ENCODE results near the gene RAB44.
A peak's percentile ranks its signal among the peaks of the same experiment; 100 is the strongest.

The RAB44 gene

DNA sequence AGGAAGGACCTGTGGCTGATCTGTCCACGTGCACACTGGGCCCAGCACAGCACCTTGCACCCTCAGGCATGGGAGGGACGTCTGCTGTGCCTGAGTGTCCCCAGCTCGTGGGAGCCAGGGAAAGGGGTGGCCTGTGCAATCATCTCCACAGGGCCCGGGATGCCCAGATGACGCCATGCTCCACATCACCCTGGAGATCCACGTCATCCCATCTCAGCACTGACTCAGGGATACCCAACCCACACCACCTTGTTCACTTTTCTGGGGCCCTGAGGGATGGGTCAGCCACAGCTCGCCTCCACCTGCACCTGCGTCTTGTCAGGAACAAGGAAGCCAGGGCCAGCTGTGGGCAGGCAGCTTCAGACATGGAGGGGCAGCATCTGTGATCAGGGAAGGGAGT, 48.2 kb downstream of the RAB44 start:
- no peak for DNase-seq (ENCODE audit: extremely low read depth in 1 of 2, low read depth in 1 of 2)

DNA sequence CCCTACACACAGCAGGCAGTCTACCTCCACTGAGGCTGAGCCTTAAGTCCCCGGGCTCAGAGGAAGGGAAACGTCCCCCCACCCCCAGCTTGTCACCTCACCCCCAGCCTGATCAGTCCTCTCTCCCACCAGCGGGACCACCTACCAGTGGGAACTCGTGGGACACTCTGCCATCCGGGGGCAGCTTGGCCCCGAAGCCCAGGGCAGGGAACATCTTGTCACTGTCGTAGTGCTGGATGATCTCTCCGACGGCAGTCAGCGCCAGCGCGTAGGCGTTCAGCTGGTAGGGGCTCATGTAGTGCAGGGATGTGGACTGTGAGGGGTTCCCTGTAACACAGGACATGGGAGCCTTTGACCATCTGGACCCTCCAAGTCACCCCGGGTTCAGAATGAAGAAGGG, 48.6 kb downstream of the RAB44 start:
- DNase-seq (ENCODE audit: extremely low read depth in 1 of 2, low read depth in 1 of 2) = no peak

DNA sequence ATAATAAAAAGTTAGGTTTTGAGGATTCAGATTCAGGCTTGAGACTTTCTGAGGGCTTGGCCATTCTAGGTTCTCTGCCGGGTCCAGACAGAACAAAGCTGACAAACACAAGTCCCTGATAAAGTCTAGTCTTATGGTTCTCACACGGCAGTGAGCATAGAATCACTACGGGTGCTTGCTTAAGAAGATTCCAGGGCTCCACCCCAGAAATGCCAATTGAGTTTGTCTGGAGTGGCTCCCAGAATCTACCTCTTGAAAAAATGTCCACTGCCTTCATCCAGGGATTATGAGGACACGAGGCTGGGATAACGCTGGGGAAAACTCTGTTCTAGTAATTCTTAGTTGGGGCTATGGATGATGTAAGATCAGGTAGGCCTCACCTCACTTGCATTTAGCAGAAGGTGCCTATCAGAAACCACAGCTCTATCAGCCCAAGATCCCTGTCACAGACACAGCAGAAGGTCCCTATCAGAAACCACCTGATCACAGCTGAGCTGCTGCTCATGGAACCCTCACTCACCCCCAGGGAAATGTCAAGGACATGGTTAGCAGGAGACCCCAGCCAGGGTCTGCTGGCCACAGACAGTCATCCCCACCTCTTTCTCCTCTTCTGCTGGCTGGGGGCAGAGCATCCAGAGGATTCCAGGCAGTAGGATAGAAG, 52.3 kb downstream of the RAB44 start:
- DNase-seq (ENCODE audit: extremely low read depth in 1 of 2, low read depth in 1 of 2) = no peak

DNA sequence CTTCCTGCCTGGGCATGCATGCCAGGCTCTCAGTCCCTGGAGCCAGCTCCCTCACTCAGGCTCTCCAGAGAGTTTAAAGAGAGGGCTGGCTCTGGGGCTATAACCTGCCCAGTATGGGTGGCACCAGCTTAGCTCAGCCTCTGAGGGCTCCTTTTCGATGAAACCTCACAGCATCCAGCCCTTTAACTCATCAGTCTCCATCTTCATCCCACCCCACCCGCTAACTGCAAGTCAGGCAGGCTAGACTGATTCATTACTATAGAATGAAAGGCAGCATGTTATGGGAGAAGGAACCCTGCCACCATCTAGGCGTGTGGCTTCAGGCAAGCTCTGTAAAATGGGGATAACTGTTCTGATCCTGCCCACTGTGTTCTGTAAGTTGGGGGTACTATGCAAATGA, 53.5 kb downstream of the RAB44 start:
- DNase-seq (ENCODE audit: extremely low read depth in 1 of 2, low read depth in 1 of 2) = no peak

DNA sequence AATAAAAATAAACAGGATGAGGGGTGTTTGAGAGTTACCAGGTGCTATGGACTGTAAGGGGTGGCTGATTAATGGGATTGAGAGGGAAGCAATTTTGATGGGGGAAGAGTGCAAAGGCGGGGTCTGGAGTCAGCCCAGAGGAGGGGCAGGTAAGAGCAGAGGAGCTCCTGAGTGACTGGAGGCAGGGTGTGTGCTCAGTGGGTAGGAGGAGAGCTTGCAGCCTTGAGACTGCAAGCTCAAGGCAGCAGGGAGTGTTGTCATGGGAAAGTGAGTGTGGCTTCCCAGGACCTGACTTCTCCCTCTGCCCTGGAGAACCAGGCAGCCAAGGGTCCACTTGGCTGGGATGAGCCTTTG, 54.2 kb downstream of the RAB44 start:
- no peak for DNase-seq (ENCODE audit: extremely low read depth in 1 of 2, low read depth in 1 of 2)

DNA sequence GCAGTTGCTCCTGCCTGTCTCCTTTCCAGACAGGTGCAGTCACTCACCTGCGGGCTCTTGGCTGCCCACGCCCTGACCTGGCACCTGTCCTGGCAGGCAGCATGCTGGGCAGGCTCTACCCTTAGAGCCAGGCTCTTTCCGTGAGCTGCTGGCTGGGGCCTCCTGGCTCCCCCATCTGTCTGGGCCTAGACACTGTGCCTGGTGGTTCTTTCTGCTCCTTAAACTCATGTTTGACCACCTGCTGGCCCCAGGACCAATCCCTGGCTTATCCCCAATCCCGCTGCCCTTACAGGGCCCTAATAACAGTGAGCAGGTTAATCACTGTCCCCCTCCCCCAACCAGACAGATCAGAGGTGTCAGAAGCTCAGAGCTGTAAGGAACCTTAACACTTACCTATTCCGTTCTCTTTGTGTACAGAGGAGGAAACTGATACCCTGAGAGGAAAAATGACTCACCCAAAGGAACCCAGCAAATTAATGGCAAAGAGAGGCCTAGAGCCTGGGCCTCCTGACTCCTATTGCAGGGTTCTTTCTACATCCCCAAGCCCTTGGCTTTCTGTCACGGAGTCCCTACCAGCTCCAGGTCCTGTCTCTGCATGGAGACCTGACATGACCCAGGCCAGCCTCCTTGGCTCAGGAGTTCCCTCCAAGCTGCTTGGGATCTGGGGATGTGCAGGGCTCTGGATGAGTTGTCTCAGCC, 54.7 kb downstream of the RAB44 start:
- DNase-seq (ENCODE audit: extremely low read depth in 1 of 2, low read depth in 1 of 2) = no peak

DNA sequence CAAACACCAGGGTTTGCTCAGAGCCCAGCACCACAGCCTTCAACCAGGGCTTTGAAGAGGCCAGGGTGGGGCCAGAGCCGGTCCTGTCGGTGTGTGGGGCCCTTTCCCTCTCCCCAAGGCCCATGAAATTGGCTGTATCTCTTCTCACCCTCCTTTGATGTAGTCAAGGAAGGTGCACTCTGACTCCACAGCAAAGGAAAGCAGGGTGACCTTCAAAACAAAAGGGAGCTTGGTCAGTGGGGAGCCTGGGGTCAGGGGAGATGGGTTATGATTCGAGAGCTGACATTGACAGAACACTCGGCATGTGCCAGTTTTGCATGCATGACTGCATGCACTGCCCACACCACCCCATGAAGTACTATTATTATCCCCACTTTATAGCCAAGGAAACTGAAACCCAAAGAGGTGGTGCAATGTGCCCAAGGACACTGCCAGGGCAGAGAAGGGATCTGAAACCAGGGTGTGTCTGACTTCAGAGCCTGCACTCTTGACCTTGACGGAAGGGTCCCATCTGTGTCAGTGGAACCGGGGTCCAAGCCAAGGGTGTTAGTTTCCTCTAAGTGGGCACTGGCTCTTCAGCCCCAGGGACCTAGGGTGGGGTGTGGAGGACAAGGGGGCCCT, 55.4 kb downstream of the RAB44 start:
- no peak for DNase-seq (ENCODE audit: extremely low read depth in 1 of 2, low read depth in 1 of 2)

DNA sequence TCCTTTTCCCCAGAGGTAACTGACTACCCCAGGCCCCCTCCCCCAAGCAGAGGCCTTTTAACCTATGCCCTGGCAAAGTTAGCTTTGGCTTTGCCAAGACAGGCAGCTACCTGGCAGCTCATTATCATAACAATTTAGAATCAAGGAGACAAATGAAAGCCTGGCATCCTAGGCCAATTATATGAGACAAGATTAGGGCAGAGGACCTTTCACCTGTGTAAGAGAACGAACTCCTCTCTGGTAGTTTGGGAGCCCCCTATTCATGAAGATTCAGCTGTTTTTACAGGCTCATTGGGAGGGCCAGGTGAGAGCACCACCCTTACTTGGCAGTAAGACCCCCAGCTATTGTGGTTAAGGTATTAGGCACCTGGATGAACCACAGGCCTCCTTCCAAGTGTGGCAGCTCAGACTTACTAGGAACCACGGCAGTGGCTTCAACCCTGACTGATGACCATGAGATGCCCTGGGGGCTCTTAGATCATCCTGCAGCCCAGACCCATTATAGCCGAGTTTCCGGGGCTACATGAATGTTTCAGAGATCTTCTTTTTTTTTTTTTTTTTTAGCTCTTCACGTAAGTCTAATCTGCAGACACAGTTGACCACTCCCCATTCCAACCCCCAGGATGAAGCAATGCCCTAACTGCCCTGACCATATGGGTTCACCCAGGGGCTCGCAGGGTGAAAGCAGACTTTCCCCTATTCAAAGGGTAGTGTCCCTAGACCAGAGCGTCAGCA, 56.2 kb downstream of the RAB44 start:
- no peak for DNase-seq (ENCODE audit: extremely low read depth in 1 of 2, low read depth in 1 of 2)

DNA sequence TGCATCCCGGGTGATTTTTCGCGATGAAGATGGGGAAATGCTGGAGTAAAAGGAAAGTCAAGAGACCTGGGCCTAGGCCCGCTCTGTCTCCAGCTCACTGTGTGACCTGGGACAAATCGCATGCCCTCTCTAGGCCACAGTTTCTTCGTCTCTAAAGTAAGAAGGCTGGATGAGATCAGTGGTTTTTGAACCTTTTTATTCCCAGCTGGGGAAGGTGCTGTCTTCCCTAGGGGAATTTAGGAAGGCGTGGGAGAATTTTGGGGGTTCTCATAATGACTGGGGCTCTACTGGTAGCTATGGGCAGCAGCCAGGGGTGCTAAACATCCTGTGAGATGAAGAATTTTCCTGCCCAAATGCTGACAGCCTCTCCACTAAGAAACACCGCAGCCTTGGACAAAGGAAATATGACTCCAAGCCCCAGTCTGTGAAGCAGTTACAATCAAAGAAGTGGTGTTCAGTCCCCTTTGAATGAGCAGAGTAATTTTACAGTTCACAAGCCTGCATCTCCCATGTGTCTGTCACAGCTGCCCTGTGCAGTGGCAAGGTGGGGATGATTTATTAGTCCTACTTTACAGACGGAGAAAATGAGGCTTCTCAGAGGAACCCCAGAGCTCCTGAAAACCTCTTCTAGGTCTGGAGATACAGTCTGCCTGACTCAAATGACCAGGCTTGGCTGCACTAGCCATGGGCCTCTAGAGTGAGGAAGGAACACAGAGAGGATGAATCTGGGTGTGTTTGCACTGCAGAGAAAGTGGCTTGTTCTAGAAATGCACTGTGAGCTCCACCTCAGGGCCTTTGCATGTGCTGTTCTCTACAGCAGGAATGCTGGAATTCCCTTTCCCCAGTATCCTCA, 57.2 kb downstream of the RAB44 start:
- no peak for DNase-seq (ENCODE audit: extremely low read depth in 1 of 2, low read depth in 1 of 2)

DNA sequence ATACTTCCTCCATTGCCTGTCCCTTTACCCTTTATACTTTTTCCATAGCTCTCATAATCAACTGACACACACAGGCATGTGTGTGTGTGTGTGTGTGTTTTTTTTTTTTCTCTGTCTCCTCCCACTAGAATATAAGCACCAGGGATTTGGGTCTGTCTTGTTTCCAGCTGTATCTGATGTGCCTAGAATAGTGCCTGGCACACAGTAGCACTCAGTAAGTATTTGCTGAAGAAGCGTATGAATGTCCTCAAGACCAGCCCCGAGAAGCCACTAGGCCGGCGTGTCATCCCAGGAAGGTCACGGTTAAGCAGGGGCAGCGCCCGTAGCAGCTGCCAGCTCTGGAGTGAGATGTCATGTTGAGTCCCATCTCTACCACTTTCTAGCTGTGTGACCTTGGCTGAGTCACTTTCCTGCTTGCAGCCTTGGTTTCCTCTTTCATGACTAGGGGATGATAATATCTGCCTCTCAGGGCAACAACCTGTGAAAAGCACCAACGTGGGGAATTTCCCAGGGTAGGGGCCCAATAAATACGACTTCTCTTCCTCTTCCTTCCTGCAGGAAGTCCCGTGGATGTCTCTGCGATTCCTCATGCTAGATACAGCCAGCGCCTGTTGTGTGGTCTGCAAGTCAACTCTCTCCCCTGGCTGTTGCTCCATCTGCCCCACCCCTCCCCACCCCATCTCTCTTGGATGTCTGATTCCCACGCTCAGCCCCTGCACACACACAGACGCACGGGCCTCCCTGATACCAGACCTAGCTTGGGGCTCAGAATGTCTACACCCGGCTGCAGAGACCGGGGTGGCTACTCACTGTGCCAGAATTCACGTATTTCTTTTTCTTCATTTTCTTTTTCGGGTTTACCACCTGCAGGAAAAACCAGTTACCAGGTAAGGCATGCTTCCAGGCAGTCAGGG, 58.1 kb downstream of the RAB44 start:
- peak; percentile 45 to 76 for DNase-seq (ENCODE audit: extremely low read depth in 1 of 2, low read depth in 1 of 2)

DNA sequence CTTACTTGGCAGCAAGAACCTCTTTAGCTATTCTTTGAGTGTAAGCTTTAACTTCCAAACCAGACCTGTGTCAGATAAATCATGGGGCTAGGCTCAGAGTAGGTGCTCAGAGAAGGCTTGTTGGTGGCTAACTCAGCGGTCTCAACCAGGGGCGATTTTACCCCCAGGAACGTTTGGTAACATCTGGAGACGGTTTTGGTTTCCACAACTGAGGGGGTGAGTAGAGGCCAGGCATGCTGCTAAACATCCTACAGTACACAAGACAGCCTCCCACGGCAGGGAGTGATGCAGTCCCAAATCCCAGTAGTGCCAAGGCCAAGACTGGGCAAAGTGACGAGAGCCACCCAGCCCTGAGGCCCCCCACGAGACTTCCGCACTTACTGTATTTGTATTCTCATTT, 59.2 kb downstream of the RAB44 start:
- DNase-seq (ENCODE audit: extremely low read depth in 1 of 2, low read depth in 1 of 2) = no peak

DNA sequence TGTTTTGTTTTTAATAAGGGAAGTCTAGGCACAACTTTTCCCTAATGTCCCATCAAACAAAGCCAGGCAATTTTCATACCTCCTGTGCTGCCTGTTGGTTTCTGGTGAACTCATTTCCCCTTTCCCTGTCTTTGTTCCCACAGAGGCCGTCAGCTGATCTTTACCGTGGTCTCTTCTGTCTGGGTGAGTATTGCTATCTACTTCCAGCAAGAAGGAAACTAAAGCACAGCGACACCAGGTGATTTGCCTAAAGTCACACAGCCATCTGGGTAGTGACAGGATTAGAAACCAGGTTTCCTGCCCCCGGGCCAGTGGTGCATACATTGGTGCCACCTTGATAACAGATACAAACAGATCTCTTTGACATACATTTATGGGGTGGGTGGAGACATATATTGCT, 59.6 kb downstream of the RAB44 start:
- DNase-seq (ENCODE audit: extremely low read depth in 1 of 2, low read depth in 1 of 2) = no peak

DNA sequence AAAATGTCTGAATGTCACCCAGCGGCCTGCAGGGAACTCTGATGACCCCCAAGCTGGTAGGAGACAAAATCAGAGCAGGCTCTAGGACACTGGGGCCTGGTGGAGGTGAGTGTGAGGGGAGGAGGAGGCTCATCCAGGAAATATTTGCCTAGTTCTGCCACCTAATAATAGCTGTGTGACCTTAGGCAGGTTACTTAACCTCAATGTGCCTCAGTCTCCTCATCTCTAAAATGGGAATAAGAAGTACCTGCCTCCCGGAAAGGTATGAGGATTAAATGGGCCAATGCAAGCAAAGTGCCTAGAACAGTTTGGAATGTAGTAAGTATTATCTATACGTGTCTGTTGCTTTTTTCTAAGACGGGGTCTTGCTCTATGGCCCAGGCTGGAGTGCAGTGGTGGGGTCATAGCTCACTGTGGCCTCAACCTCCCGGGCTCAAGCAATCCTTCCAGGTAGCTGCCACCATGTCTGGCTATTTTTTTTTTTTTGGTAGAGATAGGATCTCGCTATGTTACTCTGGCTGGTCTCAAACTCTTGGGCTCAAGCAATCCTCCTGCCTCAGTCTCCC, 60.4 kb downstream of the RAB44 start:
- no peak for DNase-seq (ENCODE audit: extremely low read depth in 1 of 2, low read depth in 1 of 2)

DNA sequence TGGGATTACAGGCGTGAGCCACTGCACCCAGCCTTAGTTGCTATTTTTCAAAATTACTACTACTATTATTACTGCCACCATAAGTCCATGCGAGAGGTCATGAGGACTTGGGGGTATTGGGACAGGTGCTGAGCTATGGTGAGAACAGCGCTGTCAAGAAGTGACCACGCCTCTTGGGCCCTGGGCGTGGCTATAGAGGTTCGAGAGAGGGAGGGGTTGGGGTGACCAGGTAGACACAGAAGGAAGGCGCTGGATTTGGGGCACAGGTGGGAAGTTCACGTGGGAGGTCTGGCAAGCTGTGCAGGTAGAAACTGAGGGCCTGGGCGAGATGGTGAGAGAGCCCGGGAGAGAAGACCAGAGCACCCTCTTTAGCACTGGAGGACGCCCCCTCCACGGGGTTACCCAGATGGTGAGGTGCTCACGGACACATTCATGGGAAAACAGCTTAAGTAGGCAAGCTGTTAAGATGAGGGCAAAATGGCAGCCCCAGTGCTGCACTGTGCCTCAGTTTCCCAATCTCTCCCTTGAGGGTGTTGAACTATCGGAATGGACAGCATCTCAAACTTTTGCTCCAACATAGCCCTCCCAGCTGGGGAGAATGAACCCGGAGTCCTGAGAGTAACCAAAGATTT, 61.0 kb downstream of the RAB44 start:
- DNase-seq (ENCODE audit: extremely low read depth in 1 of 2, low read depth in 1 of 2) = no peak

DNA sequence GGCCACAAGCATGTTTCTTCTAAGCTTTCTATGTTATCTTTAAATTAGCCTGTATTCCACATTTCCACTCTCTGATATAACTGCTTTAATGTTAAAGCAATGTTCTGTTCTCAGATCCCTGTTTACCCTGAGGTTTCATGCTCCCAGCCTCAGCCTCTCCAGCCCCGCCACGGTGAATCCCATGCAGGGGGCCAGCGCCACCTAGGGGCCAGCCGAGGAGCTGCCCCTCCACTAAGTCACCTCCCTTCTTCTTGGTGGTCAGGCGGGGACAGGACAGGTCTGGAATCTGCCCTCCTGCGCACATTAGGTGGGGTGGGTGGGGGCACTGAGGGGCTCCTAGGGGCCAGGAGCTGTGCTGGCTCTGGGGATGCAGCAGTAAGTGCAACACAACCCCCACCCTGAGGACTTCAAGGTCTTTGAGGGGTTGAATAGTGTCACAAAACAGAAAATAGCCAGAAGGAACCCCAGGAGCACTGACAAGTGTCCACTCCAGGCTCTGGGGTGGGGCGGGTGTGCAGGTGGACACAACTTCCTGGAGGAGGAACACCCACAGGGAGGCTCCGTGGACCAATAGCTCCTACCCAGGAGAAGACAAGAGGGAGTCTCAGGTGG, 61.6 kb downstream of the RAB44 start:
- DNase-seq (ENCODE audit: extremely low read depth in 1 of 2, low read depth in 1 of 2) = peak; percentile 51 to 55

DNA sequence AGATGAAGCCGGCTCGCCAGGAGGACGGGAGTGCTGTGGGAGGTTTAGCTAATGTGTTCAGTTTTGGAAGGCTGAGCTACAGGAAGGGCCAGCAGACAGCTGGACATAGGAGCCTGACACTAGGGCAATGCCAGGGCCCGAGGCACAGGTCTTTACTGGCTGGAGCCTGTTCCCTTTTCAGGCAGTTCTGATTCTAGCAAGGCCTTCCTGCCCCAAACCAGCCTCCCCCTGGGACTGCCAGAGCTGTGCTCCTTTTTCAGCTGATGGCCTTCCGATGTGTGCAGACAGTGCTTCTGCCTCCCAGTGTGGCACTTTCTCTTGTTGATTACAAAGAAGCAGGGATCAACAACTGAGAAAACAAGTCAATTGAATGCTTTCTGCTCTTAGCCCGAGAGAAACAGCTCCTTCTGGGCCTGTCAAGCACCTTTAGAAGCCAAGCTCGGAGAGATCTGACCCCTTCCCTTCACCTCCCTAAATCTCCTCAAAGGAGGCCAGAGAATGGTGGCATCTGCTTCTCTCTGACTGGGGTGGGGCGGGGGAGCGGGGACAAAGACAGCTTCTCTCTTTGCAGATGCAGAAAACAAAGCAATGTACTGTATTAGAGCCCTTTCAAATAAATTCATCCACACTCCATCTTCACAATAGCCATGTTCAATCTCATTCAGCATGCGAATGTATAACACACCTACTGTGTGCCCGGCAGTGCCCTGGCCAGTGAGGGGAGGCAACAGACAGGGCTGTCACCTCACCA, 63.2 kb downstream of the RAB44 start:
- no peak for DNase-seq (ENCODE audit: extremely low read depth in 1 of 2, low read depth in 1 of 2)

DNA sequence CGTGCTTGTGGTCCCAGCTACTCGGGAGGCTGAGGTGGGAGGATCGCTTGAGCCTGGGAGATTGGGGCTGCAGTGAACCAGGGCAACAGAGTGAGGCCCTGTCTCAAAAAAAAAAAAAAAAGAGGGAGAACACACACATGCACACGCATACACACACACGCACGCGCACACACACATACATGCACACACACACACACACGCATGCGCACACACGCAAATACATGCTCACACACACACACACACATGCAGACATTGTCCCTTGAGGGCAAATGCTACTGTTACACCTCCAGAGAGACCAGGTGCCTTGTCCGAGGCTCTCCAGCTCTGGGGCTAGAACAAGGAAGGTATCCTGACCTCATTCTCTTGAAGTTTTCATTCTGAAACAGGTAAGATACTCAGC, 64.5 kb downstream of the RAB44 start:
- no peak for DNase-seq (ENCODE audit: extremely low read depth in 1 of 2, low read depth in 1 of 2)

DNA sequence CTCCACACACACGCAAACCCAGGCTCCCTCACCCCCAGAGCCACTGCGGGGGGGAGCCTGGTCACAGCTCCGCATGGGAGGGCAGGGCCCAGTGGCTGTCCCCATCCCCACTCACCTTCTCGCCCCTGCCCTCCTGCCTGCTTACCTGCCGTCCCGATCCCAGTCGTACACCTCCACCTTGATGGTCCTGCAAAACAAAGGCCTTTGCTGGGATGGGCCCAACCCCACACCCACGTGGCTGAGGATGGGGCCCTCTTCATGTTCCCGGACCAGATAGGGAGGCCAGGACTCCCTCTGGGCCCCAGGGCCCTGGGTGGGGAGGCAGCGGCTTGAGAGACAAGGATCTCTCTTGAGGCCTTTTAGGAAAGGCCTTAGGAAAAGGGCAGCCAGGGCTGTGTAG, 67.6 kb downstream of the RAB44 start:
- no peak for DNase-seq (ENCODE audit: extremely low read depth in 1 of 2, low read depth in 1 of 2)

All from stimulated activated CD8-positive, alpha-beta memory T cell treated with anti-CD3 and anti-CD28 coated beads, Interleukin-7, amount 100 ng/mL, for 48 hours (primary cell).